HepG2 (cell line): ENCODE data around the gene FAT1. TPM values are rescaled to one million over a fixed set of nuclear protein-coding genes. Genes with fewer than 3 reads are reported as not detected.

Experiments
- CHD2 ChIP-seq: IDR thresholded peaks from 2 replicates; pipeline ENCODE4 v1.6.1; 2011; ENCODE audit warnings: low read depth, low read length, improper control_type of control experiment
- HNRNPK ChIP-seq: fragments of 200-400 bp; formaldehyde crosslinking; IDR thresholded peaks from 2 replicates; pipeline ENCODE4 v1.6.1; 2018; ENCODE audit warnings: low read length, low read depth, moderate library complexity, mild to moderate bottlenecking; ENCODE audit not compliant: poor library complexity, severe bottlenecking
- HOXA5 ChIP-seq: sonication (generic); formaldehyde crosslinking; IDR thresholded peaks from 2 replicates; pipeline ENCODE4 v1.4.0; 2020; ENCODE audit warnings: missing genetic modification reagents
- KAT8 ChIP-seq: IDR thresholded peaks from 2 replicates; pipeline ENCODE4 v1.6.1; 2016; ENCODE audit warnings: missing genetic modification reagents, missing compliant biosample characterization
- KDM4B ChIP-seq: sonication (generic); formaldehyde crosslinking; IDR thresholded peaks from 2 replicates; pipeline ENCODE4 v1.4.0; 2020; ENCODE audit warnings: missing genetic modification reagents
- SIX4 ChIP-seq: sonication (generic); formaldehyde crosslinking; IDR thresholded peaks from 2 replicates; pipeline ENCODE4 v1.4.0; 2020; ENCODE audit warnings: missing genetic modification reagents
- SMYD3 ChIP-seq: sonication (generic); formaldehyde crosslinking; IDR thresholded peaks from 2 replicates; pipeline ENCODE4 v1.8.1; 2023; ENCODE audit warnings: mild to moderate bottlenecking, missing genetic modification reagents
- TCF7 ChIP-seq: sonication (generic); IDR thresholded peaks from 2 replicates; pipeline ENCODE4 v1.6.1; 2016; ENCODE audit warnings: antibody characterized with exemption, low read depth
- polyA plus RNA-seq, 8 experiments: library from polyadenylated mRNA; depleted of rRNA in 3 of 8; stranded (reverse) in 7 of 8; unstranded in 1 of 8; fragments of >200 nt; fragmentation: Illumina TruSeq in 4 of 8; extraction: Trizol in 4 of 8; gene quantifications; 2 replicates each; pipeline versions ENCODE4 v1.2.1 to v1.2.3, GENCODE V29; 2011 to 2016; ENCODE audit warnings: low read depth in 4 of 8, missing spikeins in 1 of 8, mixed read lengths in 1 of 8; ENCODE audit not compliant: insufficient read depth in 1 of 8
- total RNA-seq, 5 experiments: library from RNA; depleted of rRNA; stranded (reverse); fragments of >200 nt; fragmentation: Illumina TruSeq; extraction: Trizol; gene quantifications; 2 replicates each; pipeline ENCODE4 v1.2.3, GENCODE V29; 2016; ENCODE audit warnings: low read depth in 1 of 5
- TF ChIP-seq, protein P1 (sequence below): sonication (generic); formaldehyde crosslinking; IDR thresholded peaks from 2 replicates; pipeline ENCODE4 v1.4.0; 2020; ENCODE audit warnings: mild to moderate bottlenecking, missing genetic modification reagents, borderline replicate concordance
- TF ChIP-seq, protein P2 (sequence below): sonication (generic); formaldehyde crosslinking; IDR thresholded peaks from 2 replicates; pipeline ENCODE4 v1.4.0; 2020; ENCODE audit warnings: missing genetic modification reagents, low read depth, mild to moderate bottlenecking, borderline replicate concordance
- TF ChIP-seq, protein P3 (sequence below): sonication (generic); formaldehyde crosslinking; IDR thresholded peaks from 2 replicates; pipeline ENCODE4 v1.4.0; 2020; ENCODE audit warnings: missing genetic modification reagents

Gene FAT1
- total and polyA plus RNA-seq, 2 of the 13 experiments (the other 11 are each of a cell fraction or from before 2014, with no cell fraction given): 185 to 216 TPM

DNA sequence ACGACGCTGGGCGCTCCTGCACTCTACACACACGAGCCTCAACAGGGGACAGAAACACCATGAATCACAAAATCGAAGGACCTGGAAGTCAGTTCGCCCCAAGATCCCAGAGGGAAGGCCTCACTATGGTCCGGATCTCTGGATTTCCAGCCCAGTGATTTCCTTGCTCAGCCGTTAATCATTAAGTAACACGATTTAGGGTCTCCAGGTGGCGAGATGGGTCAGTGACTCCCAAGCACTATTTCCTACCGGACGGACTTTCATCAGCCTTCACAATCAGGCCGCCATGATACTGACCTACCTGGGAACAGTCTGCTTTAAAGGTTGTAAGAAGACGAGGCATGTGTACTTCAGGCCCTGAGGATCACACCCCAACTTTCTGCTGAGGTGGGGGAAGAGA, 63.7 kb downstream of the FAT1 start (continued):
- TF ChIP-seq, protein P1, sequence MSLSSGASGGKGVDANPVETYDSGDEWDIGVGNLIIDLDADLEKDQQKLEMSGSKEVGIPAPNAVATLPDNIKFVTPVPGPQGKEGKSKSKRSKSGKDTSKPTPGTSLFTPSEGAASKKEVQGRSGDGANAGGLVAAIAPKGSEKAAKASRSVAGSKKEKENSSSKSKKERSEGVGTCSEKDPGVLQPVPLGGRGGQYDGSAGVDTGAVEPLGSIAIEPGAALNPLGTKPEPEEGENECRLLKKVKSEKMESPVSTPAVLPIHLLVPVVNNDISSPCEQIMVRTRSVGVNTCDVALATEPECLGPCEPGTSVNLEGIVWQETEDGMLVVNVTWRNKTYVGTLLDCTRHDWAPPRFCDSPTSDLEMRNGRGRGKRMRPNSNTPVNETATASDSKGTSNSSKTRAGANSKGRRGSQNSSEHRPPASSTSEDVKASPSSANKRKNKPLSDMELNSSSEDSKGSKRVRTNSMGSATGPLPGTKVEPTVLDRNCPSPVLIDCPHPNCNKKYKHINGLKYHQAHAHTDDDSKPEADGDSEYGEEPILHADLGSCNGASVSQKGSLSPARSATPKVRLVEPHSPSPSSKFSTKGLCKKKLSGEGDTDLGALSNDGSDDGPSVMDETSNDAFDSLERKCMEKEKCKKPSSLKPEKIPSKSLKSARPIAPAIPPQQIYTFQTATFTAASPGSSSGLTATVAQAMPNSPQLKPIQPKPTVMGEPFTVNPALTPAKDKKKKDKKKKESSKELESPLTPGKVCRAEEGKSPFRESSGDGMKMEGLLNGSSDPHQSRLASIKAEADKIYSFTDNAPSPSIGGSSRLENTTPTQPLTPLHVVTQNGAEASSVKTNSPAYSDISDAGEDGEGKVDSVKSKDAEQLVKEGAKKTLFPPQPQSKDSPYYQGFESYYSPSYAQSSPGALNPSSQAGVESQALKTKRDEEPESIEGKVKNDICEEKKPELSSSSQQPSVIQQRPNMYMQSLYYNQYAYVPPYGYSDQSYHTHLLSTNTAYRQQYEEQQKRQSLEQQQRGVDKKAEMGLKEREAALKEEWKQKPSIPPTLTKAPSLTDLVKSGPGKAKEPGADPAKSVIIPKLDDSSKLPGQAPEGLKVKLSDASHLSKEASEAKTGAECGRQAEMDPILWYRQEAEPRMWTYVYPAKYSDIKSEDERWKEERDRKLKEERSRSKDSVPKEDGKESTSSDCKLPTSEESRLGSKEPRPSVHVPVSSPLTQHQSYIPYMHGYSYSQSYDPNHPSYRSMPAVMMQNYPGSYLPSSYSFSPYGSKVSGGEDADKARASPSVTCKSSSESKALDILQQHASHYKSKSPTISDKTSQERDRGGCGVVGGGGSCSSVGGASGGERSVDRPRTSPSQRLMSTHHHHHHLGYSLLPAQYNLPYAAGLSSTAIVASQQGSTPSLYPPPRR (CRISPR knock-in tag): no peak
- TF ChIP-seq TCF7 (no peak), CHD2 (no peak), HNRNPK (no peak), HOXA5 (CRISPR knock-in tag) (no peak), SIX4 (CRISPR knock-in tag) (no peak), KDM4B (CRISPR knock-in tag) (no peak), SMYD3 (CRISPR knock-in tag) (no peak), KAT8 (CRISPR knock-in tag) (no peak)
- TF ChIP-seq, protein P2, sequence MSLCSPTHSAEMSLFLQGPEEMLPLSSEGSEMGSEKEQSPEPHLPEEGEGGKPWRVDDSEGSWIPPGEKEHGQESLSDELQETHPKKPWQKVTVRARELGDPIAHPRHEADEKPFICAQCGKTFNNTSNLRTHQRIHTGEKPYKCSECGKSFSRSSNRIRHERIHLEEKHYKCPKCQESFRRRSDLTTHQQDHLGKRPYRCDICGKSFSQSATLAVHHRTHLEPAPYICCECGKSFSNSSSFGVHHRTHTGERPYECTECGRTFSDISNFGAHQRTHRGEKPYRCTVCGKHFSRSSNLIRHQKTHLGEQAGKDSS: no peak
- TF ChIP-seq, protein P3, sequence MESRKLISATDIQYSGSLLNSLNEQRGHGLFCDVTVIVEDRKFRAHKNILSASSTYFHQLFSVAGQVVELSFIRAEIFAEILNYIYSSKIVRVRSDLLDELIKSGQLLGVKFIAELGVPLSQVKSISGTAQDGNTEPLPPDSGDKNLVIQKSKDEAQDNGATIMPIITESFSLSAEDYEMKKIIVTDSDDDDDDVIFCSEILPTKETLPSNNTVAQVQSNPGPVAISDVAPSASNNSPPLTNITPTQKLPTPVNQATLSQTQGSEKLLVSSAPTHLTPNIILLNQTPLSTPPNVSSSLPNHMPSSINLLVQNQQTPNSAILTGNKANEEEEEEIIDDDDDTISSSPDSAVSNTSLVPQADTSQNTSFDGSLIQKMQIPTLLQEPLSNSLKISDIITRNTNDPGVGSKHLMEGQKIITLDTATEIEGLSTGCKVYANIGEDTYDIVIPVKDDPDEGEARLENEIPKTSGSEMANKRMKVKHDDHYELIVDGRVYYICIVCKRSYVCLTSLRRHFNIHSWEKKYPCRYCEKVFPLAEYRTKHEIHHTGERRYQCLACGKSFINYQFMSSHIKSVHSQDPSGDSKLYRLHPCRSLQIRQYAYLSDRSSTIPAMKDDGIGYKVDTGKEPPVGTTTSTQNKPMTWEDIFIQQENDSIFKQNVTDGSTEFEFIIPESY: no peak
- TF ChIP-seq, all 625 proteins: peak for 0
